DOHH2 (cell line): Measurements from ENCODE around the gene MBD6.

Experiments used
- H3F3A ChIP-seq: fragments of 200-600 bp; sonication (generic), shearing (Covaris generic); 2 replicates; pipeline ENCODE4 v1.6.0; 2016; ENCODE audit warnings: antibody characterized with exemption, mild to moderate bottlenecking; ENCODE audit not compliant: control insufficient read depth, insufficient read depth
- H3K27ac ChIP-seq: fragments of 200-600 bp; sonication (generic); 2 replicates; pipeline ENCODE4 v1.5.1; 2014; ENCODE audit warnings: low read depth, mild to moderate bottlenecking, low read length, moderate library complexity
- H3K27me3 ChIP-seq: fragments of 200-600 bp; sonication (generic); 2 replicates; pipeline ENCODE4 v1.6.1; 2014; ENCODE audit warnings: mild to moderate bottlenecking, low read length, mixed read lengths; ENCODE audit not compliant: control insufficient read depth
- H3K36me3 ChIP-seq: fragments of 200-600 bp; sonication (generic); 2 replicates; pipeline ENCODE4 v1.6.1; 2014; ENCODE audit warnings: mild to moderate bottlenecking, low read length, moderate library complexity, mixed read lengths; ENCODE audit not compliant: control insufficient read depth
- H3K4me1 ChIP-seq: fragments of 200-600 bp; sonication (generic); 2 replicates; pipeline ENCODE4 v1.6.1; 2014; ENCODE audit warnings: mild to moderate bottlenecking, low read length, mixed read lengths; ENCODE audit not compliant: control insufficient read depth
- H3K4me2 ChIP-seq: fragments of 200-600 bp; sonication (generic); 2 replicates; pipeline ENCODE4 v1.6.0; 2014; ENCODE audit warnings: mild to moderate bottlenecking, low read length, moderate library complexity
- H3K4me3 ChIP-seq: fragments of 200-600 bp; sonication (generic); 2 replicates; pipeline ENCODE4 v1.5.1; 2014; ENCODE audit warnings: mild to moderate bottlenecking, low read length, mixed read lengths
- H3K79me2 ChIP-seq: fragments of 200-600 bp; sonication (generic); 2 replicates; pipeline ENCODE4 v1.6.1; 2014; ENCODE audit warnings: mild to moderate bottlenecking, low read length, mixed read lengths; ENCODE audit not compliant: control insufficient read depth
- H3K9me2 ChIP-seq: fragments of 200-600 bp; sonication (generic); replicated peaks from 2 replicates; pipeline ENCODE4 v1.6.1; 2014; ENCODE audit warnings: mild to moderate bottlenecking, low read length, mixed read lengths; ENCODE audit not compliant: control insufficient read depth
- H3K9me3 ChIP-seq: fragments of 200-600 bp; sonication (generic); 2 replicates; pipeline ENCODE4 v1.6.1; 2014; ENCODE audit warnings: antibody characterized with exemption, low read length, mixed read lengths; ENCODE audit not compliant: control insufficient read depth, insufficient read depth
- H4K20me1 ChIP-seq: fragments of 200-600 bp; sonication (generic); 2 replicates; pipeline ENCODE4 v1.6.0; 2014; ENCODE audit warnings: low read depth, mild to moderate bottlenecking, antibody characterized with exemption, low read length, moderate library complexity; ENCODE audit not compliant: control insufficient read depth, insufficient read depth
- EZH2phosphoT487 ChIP-seq: fragments of 200-600 bp; sonication (generic); IDR thresholded peaks from 2 replicates; pipeline ENCODE4 v1.6.1; 2017; ENCODE audit warnings: borderline replicate concordance, mild to moderate bottlenecking, antibody characterized with exemption, low read length, moderate library complexity, mixed read lengths
- TF ChIP-seq, protein P1 (sequence below): fragments of 200-600 bp; sonication (generic); IDR thresholded peaks from one replicate; pipeline ENCODE4 v1.5.1; 2014; ENCODE audit warnings: antibody characterized with exemption, mild to moderate bottlenecking, low read depth, low read length; ENCODE audit not compliant: poor library complexity, severe bottlenecking

The MBD6 gene

DNA sequence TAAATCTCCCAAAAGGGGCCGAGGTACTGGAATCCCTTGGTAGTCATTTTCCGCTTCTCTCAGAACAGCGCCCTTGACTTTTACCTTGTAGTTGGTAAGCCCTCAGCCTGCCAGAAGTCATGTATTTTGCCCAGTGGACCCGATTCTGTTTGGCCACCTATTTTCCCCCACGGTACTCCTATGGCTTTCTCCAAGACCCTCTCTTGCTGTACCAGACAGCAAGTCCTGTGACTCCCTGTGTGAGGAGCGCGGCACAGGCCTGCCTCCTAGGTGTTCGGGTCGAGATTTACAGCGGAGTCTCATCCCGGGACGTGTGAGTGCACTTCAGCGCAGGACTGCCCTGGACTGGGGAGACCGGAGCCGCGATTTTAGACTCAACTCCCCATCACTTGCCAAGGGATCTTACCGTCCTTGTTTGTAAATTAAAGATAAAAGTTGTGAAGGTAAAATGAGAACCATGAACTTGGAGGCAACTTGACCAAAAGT lies 1.1 kb upstream of the MBD6 start:
- Histone ChIP-seq H3K9me2 (no peaks in the 10 kb centered on the region), H3K27me3 (no peaks in the 10 kb centered on the region), H3K4me1 (peaks cover 56% of the 10 kb centered on the region), H4K20me1 (peaks cover 8% of the 10 kb centered on the region), H3K4me3 (peak overlapping the region; percentile 84), H3F3A (peaks cover 22% of the 10 kb centered on the region), H3K27ac (peak overlapping the region; percentile 97), H3K4me2 (peak overlapping the region; percentile 87), H3K9me3 (no peaks in the 10 kb centered on the region), H3K79me2 (peaks cover 62% of the 10 kb centered on the region), H3K36me3 (peaks cover 66% of the 10 kb centered on the region)
- TF ChIP-seq, protein P1, sequence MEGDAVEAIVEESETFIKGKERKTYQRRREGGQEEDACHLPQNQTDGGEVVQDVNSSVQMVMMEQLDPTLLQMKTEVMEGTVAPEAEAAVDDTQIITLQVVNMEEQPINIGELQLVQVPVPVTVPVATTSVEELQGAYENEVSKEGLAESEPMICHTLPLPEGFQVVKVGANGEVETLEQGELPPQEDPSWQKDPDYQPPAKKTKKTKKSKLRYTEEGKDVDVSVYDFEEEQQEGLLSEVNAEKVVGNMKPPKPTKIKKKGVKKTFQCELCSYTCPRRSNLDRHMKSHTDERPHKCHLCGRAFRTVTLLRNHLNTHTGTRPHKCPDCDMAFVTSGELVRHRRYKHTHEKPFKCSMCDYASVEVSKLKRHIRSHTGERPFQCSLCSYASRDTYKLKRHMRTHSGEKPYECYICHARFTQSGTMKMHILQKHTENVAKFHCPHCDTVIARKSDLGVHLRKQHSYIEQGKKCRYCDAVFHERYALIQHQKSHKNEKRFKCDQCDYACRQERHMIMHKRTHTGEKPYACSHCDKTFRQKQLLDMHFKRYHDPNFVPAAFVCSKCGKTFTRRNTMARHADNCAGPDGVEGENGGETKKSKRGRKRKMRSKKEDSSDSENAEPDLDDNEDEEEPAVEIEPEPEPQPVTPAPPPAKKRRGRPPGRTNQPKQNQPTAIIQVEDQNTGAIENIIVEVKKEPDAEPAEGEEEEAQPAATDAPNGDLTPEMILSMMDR = peak; percentile 7
- TF ChIP-seq EZH2phosphoT487 = no peak

- peaks cover 46% of the 10 kb centered on the region for H3K4me1 ChIP-seq
- H3K9me3 ChIP-seq = no peaks in the 10 kb centered on the region
- peak overlapping the region; percentile 84 for H3K4me3 ChIP-seq
- H3K36me3 ChIP-seq = peaks cover 66% of the 10 kb centered on the region
- H3K27ac ChIP-seq = peak overlapping the region; percentile 97
- peaks cover 15% of the 10 kb centered on the region for H3F3A ChIP-seq
- TF ChIP-seq EZH2phosphoT487 = no peak
- TF ChIP-seq, protein P1 = no peak
- H4K20me1 ChIP-seq = peaks cover 8% of the 10 kb centered on the region
- H3K79me2 ChIP-seq = peaks cover 48% of the 10 kb centered on the region
- no peaks in the 10 kb centered on the region for H3K9me2 ChIP-seq
- H3K27me3 ChIP-seq = no peaks in the 10 kb centered on the region
- peak overlapping the region; percentile 92 for H3K4me2 ChIP-seq
Measured at GRCh38 chr12:57522887-57523705, 472 bp downstream of the MBD6 start.

DNA sequence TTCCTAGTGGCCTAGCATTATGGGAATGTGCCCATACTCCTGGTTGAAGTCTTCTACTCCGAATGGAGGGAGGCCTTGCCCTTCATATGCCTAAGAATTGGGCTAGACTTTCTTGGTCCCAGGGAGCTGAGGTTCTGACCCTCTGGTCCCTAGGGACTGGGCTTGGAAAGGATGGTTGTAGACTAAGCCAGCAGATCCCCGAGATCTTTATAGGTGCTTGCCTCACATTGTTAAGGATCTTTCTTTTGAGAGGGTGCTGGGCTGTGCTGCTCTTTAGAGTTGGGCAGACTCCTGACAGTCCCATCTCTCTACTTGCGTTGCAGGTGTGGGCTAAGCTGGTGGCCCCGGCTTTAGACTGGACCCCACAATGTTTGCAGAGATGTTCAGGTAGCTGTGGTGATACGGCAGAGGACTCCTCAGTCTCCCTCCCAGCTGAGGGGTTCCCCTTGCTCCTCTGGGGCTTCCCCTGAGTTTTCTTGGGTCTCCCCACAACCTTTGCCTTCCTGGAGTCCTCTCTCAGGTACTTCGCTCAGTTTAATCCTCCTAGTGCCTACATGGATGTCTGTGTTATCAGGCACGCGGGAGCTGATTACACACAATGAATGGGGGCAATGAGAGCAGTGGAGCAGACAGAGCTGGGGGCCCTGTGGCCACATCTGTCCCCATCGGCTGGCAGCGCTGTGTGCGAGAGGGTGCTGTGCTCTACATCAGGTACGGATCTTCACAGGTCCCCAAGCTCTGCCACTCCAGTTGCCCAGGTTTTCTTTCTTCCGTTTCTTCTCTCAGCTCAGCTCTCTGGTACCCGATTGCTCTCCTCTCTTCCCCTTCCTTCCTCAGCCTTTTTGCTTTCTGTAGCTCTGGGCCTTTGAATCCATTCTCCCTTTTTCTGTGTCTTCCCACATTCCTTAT lies 1.3 kb downstream of the MBD6 start:
- Histone ChIP-seq H3K4me2 (peak overlapping the region; percentile 92), H3K36me3 (peaks cover 66% of the 10 kb centered on the region), H3K27ac (peak overlapping the region; percentile 97), H3K9me3 (no peaks in the 10 kb centered on the region), H3F3A (peaks cover 12% of the 10 kb centered on the region), H4K20me1 (peaks cover 6% of the 10 kb centered on the region), H3K4me3 (peak overlapping the region; percentile 84), H3K4me1 (peaks cover 38% of the 10 kb centered on the region), H3K79me2 (peaks cover 39% of the 10 kb centered on the region), H3K9me2 (no peaks in the 10 kb centered on the region), H3K27me3 (no peaks in the 10 kb centered on the region)
- TF ChIP-seq, protein P1 = no peak
- no peak for TF ChIP-seq EZH2phosphoT487
